Stimulated activated naive CD4-positive, alpha-beta T cell treated with Interleukin-2 at 50 U/mL for 16 hours (primary cell): ENCODE results near the gene CBX5.
"Not testable (repeated sequence)": the region's sequence is repeated elsewhere in the genome, so short reads cannot be mapped to it uniquely, and the experiment has no call there.

Source experiments
- DNase-seq: peaks from one replicate; lab custom pipeline; 2025; lab: John Stamatoyannopoulos, UW

Gene CBX5

DNA sequence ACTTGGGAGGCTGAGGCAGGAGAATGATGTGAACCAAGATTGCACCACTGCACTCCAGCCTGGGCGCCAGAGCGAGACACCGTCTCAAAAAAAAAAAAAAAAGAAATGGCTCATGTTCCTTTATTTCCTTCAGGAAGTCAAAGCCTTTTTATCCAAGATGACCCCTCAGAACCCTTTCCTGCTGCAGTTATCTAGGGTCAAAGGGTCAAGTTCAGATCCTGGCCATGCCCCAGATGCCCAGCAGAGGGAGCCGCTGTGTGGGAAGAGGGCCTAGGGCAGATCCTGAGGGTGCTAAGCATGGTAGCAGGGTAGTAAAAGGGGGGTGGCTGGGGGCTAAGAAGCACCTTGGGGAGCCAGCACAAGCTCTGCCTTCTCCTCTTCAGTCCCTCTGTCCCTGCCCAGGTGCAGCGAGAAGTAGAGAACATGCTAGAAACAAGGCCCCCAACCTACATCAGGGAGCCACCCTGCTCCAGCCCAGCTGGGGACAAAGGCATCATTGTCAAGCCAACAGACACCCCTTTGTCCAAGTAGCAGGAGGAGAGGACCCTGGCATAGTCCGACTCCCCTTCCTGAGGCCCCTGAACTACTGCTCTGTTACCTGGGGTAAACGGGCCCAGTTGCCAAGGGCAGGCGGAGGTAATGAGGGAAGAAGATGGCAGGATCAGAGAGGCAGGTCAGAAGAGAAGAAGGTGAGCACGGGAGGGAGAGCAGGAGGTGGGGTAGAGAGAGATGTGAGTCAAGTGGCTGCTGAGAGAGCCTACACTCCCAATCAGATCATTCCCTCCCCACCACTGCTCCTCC lies 14.4 kb upstream of the CBX5 start:
- peak; percentile 35 for DNase-seq

DNA sequence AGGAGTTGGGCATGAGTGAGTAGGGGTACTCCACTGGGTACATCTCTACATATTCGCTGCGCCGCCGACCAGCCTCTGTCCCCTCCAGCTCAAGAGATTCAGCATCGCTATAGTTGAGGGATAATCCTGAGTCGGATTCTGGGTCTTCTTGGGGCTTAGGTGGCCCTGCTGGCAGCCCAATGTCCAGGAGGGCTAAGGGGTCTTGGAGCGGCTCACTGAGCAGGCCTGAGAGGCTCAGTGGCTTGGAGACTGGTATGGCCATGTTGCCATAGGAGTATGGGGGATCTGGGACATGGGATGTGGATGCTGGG lies 13.0 kb upstream of the CBX5 start:
- no peak for DNase-seq

DNA sequence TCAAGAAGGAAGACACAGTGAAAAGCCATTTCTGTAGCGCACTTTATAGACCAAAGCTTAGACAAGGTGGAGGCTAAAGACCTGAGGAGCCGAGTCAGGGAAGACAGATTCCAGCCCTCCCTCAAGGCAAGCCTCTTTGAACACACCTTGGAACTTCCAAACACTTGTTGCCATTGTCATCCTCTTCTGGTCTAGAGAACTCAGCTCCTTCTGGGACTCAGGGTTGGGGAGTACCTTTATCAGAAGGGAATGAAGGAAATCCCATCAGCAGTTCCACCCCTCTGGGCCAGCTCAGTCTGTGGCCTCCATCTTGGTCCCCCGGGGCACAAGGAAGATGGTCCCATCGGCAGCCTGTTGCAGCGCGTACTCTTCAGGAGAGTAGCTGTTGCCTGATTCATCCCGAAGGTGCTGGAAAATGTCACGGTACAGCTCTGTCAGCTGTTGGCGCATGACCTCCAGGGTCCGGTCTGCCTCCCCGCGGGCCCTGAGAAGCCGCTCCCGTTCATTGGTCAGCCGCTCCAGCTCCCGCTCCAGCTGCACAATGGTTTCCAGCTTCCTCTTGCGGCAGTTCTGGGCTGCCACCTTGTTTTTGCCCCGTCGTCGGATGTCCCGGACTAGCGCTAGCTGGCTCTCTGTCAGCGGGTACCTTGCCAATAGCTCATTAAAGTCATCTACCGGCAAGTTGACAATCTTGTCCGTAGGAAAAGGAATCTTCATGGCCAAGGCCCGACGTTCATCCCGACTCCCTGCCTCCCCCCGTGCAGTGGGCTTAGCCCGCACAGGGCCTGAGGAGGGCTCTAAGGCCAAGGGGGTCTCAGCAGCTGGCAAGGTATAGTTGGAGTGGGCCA lies 12.4 kb upstream of the CBX5 start:
- DNase-seq, result no peak

DNA sequence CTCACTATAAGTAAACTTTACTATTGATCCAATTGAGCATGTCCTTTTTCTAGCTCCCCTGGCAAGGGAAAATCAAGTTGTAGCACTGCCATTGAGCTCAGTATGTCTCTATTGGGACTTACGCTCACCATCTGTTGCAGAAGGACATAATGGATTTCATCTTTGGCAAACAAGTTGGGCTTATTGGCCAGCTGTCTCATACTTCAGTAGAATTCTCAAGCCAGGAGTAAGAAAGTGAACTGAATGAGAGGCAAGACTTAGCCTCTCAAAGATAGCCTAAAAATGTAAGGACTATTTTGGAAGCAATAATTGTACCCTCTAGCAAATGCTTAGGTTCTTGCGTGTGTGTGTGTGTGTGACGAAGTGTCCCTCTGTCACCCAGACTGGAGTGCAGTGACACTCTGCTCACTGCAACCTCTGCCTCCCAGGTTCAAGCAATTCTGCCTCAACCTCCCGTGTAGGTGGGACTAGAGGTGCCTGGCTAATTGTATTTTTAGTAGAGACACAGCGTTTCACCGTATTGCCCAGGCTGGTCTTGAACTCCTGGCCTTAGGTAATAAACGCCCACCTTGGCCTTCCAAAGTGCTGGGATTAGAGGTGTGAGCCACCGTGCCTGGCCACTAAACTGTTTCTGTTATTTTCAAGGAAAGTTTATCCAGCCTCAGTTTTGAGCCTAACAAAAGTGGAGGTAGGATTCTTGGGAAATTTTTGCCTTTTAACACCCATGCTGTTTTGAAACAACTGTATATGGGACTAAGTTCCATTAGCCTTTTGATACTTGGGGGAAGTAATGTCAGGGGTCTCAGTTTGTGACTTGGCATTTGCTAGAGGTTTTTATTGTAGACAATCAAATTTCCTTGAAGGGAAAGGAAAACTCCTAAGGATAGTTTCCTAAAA lies 7.6 kb upstream of the CBX5 start:
- no peak for DNase-seq

DNA sequence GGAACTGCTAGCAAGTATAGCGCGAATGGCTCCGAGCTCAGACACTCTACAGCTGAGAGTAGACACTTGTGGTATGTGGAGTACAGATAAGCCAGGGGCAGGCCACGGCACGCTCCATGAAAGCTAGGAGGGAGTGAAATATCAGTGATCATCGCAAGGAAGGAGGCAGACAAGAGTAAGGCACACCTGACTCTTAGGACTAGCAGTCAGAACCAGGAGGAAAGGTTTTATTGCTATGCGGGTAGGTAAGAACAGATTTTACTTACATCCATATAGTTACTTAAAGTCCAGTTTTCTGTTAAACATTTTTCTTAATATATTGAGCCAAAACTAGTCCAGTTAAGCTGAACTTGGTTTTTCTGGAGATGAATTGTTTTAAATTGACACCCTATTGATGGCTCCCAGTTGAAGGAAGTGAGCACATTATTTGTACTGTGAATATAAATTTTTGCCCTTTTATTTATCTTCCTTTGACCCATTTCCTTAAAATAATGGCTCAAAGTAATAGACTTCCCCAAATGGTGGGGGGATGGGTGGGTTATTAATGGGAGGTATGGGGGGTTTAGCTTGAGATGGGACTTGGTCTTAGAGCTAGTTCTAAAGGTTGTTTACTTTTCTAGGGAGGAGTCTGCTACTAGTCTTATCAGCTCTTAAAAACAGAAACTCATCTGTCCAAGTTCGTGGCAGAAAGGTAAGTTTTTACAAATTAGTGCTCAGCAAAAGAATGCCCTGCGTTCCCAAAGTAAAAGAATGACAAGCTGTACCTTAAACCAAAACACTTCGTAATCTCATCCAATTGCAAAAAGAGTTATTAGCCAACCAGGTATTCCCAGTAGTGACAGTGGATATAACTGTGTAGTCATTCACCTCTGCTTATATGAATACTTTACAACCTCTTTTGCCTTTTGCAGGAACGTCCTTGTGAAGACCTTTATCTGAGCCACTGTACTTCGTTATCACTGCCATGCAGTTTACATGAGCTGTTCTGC lies 6.4 kb upstream of the CBX5 start:
- no peak for DNase-seq

DNA sequence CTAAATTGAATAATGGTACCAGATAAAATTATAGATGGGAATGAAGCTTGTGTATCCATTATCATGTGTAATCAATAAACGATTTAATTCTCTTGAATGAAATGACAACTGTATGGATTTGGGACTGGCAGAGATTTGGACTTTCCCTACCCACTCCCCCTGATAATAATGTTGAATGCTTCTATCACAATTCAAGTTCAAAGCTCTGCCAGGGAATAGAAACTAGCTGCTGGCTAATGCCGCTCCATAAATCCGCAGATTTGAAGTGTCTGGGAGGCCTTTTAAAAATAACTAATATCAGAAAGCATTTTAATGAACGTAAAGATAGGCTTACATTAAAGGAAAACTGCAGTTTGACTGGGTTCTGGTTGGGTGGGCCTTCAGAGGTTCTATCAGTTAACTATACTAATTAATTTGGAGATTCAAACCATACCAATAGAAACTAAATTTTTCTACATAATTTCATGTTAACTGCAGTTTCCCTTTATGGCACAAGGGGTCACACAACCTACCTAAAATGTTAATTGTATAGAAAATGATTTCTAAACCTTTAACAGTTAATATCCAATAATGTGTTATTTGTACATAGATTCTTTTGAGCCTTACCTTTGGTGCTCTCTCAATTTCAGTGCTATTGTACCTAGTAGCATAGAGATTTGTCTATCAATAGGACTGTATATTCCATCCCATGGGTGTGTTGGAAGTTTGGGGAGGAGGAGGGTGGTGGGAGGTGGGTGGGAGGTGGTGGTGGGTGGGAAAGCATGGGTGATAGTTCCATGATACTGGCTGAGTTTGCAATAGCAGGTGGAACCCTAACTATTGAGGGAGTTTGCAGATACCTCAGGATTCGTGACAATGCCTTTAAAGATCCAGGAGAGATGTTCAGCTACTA lies 5.5 kb upstream of the CBX5 start:
- no peak for DNase-seq

DNA sequence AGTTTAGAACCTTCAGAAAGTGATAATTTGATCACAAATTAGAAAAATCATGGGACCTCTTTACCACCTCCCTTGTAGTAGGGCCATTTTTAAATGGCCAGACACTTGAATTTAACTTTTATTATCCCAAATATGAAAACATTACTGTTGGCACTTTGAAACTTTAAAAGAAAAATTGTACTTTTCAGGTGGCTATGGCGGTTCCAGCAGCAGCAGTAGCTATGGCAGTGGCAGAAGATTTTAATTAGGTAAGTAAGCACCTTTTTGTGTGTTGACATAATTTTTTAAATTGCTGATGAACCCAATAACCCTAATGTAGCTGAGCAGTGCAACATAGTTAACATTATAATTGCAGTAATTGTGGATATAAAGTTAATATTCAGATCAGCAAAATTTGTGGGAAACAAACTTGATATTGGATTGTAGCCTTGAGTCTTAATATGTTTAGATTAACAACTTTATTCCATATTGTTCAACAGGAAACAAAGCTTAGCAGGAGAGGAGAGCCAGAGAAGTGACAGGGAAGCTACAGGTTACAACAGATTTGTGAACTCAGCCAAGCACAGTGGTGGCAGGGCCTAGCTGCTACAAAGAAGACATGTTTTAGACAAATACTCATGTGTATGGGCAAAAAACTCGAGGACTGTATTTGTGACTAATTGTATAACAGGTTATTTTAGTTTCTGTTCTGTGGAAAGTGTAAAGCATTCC lies 4.3 kb upstream of the CBX5 start:
- DNase-seq, result not testable (repeated sequence)

DNA sequence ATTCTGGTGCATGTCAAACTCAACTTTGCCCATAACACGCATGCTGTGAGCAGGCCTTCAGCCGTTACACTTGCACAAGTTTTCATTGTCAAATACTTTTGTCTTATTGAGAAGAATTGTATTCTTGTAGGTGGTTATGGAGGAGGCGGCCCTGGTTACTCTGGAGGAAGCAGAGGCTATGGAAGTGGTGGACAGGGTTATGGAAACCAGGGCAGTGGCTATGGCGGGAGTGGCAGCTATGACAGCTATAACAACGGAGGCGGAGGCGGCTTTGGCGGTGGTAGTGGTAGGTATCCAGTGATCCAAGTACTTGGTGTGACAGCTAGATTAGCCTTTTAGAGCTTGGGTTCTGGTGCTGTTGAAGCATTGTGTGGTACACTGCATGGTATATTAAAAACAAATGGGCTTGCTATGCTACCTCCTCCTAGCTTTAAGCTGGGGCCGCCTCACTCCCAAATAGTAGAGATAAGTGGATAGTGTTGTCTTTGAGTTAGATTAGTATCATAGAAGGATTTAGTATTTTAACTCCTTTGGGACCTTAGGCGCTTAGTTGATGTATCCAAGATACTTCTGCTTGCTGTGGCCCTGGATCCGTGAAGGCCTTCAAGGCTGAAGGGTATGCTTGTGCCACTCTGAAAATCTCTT lies 3.1 kb upstream of the CBX5 start:
- peak; percentile 51 for DNase-seq

DNA sequence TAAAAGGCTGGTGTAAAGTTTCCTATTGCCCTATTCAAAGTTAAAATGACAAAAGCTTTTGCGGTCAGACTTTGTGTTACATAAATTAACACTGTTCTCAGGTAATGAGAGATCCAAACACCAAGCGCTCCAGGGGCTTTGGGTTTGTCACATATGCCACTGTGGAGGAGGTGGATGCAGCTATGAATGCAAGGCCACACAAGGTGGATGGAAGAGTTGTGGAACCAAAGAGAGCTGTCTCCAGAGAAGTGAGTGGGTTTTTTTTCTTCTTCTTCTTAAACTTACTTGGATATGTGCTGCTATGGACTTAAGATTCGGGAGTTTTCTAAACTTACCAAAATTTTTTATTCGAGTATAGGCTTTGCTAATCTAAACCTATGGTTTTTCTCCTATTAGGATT lies 1.8 kb upstream of the CBX5 start:
- not testable (repeated sequence) for DNase-seq

DNA sequence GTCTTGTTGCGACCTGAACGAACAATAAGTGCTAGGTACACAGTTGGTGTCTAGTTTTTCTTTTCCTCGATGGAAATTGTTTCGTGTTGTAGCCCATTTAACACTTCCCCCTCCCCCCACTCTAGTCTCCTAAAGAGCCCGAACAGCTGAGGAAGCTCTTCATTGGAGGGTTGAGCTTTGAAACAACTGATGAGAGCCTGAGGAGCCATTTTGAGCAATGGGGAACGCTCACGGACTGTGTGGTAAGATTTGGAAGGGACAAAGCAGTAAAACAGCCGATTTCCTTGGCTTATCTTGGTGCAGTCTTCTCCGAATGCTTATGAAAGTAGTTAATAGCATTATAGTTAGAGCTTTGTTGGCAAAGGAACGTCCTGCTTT lies 1.3 kb upstream of the CBX5 start:
- not testable (repeated sequence) for DNase-seq

DNA sequence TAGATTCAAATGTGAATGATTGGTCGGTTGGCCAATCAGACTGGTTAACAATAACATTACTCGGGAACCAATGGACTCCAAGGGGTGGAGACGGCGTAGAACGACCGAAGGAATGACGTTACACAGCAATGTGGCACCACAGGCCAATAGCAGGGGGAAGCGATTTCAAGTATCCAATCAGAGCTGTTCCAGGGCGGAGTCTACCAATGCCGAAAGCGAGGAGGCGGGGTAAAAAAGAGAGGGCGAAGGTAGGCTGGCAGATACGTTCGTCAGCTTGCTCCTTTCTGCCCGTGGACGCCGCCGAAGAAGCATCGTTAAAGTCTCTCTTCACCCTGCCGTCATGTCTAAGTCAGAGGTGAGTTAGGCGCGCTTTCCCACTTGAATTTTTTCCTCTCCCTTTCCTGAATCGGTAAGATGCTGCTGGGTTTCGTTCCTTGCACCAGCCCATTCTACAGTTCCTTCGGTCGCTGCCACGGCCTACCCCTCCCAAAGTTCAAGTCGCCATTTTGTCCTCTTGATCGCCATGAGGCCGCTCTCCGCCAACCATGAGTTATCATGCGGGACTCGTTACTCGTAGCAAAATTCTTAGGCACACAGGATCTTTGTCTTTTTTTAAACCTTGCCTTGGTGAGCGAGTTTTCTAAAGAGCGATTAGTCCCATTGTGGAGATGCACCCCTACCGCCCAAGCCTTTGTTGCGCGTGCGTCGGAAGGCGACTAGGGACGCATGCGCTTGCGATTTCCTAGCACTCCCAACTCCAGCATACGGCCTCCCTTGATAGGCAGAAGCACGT lies 742 bp upstream of the CBX5 start, which contains the start of gene HNRNPA1:
Gene HNRNPA1, plus strand, starts transcription at position 259 of the 793 bp plus-strand sequence. Its CDS starts 82 bp downstream, at position 341.
- DNase-seq, result peak; percentile 96

DNA sequence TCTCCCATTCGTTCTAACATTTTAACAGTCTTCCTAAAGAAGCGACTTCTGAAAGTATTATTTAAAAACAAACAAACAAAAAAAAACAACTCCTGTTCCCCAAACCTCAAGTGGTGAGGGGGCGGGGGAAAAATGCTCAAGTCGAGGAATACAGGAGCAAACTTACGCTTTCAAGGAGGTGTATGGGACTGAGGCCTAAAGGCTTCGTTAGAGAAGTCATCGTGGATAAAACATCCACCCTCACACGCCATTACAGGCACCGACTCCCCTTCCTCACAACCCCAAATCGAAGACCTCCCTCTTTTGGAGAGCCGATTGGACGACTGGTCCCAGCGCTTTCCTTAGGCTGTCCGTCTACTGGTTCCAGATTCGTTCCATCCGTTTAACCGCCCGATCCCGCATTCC lies 693 bp downstream of the CBX5 start:
- no peak for DNase-seq

DNA sequence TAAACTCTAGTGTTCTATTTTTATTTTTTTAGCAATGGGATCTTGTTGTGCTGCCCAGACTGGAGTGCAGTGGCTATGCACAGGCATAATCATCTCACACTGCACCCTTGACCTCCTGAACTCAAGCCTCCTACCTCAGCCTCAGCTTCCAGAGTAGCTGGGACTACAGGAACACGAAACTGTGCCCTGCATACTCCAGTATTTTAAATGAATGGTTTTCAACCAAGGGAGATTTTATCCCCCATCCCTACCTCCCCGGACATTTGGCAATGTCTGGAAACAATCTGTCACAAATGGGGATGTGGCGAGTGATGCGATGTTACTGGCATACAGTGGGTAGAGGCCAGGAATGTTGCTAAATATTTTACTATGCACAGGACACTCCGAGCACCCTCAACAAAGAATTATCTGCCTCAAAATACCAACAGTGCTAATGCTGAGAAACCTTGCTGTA lies 2.1 kb downstream of the CBX5 start:
- DNase-seq, result no peak

DNA sequence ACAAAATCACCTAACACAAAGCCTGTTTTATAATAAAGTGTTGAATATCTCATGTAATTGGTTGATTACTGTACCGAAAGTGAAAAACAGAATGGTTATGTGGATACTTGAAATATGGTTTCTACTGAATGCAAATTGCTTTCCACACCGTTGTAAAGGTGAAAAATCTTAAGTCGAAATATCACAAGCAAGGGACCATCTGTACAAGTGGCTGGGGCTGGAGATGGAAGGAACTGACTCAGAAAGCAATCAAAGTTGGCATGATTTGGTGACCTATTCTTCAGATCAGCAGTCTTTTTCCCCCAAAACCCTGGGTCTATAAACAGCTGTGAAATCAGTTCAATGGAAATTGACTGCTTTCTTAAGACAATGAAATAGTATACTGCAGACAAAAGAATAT lies 3.6 kb downstream of the CBX5 start:
- no peak for DNase-seq

DNA sequence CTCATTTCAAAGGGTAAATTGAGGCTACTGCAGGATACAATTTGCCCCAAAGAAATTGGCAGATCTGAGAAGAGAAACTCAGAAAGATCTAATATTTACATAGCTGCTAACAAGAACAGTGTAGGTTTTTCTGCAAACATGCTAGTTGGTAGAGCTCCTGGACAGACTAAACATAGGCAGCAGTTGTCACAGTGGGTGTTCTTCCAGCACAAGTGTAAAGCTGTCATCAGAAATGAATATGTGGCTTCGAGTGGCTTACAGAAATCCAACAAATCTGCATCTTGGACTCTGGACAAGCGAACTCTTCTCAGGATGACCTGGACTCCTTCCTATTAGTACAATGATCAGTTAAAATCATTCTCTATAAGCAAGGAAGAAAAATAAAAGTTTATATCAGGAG lies 5.9 kb downstream of the CBX5 start:
- no peak for DNase-seq

DNA sequence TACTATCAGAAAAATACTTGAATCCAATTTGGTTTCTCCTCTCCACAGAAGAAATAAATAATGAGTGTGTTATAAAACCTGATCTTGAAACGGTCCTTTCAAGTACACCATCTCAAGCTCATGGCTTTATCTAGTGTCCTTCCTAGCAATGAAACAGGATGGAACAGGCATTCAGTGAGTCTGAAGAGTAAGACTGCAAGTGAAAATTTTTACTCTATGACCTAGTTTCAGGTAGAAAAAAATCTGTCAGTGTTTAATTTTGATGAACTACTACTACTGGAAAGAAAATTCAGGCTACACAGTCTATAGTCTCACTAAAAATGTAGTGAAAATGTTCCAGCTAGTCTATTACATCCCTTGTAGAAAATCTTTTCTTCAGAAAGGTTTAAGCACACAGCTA lies 7.7 kb downstream of the CBX5 start:
- no peak for DNase-seq

DNA sequence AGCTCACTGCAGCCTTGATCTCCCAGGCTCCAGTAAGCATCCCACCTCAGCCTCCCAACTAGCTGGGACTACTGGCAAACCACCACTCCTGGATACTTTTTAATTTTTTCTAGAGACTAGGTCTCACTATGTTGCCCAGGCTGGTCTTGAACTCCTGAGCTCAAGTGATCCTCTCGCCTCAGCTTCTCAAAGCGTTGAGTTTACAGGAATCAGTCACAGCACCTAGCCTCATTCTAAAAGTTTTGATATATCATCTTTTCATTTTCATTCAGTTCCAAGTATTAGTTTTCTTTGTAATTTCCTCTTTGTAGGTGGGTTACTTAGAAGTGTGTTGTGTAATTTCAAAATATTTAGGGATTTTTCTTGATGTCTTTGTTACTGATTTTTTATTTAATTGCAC lies 9.6 kb downstream of the CBX5 start:
- DNase-seq, result no peak

DNA sequence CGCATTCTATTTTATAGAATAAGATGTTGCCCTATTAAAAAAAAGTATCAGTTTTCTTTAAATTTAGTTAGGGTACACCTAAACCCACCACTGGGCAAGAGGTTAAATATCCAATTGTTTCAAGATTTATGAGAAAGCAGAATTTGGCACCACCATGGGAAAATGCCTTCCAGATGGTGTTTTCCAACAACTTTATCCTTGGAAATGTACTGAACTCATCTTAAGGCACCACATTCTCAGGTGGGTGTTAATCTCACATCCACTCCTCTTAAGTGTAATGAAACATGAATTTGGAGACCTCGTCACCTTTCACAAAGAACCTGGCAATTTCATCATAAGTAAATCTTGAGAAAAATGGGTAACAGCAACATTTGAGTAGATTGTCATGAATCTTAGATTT lies 13.1 kb downstream of the CBX5 start:
- DNase-seq, result no peak
